ENCODE results near the gene MAPKAP1. TPM values are rescaled to one million over a fixed set of nuclear protein-coding genes. Genes with fewer than 3 reads are reported as not detected.

MAPKAP1 gene
- total RNA-seq, 1 donor from 2014 or later, result 66.5 TPM

DNA sequence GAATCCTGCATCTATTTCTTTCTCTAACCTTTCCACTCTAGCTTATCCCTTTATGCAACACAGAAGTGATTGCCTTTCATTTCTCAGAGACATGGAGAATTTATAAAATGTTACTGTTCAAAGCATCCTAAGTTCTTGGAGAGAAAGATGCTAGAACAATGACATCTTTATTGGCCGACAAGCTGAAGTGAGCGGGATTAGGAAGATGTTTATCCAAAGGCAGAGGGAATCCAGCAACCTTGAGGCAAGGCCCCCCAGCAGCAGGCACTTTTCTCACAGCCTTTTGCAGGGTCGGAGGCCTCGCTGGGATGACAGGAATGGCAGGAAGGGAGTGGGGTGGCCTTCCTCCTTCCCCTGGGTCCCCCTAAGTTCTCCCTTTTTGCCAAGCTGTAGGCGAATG is 240.6 kb downstream of the MAPKAP1 start:
- intact Hi-C loops (cut with micrococcal nuclease), result no loop called here

- intact Hi-C loops (cut with micrococcal nuclease), result no loop called here
Measured at GRCh38 chr9:125464591-125465385, 242.2 kb downstream of the MAPKAP1 start.

DNA sequence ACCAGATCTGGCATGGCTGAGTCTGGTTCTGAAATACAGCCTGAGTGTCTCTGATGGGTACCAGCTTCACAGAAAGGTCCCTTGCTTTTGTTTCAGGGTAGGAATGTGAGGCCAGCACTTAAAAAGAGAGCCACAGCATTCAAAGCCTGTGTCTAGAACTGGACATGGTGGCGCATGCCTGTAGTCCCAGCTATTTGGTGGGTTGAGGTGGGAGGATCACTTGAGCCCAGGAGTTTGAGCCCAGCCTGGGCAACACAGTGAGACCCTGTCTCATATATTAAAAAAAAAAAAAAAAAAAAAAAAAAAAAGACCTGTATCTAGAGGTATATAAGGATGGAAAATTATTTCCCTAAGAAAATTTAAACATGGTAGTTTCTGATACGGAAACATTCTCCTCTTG is 243.1 kb downstream of the MAPKAP1 start:
- intact Hi-C loops (cut with micrococcal nuclease), result no loop called here

- intact Hi-C loops (cut with micrococcal nuclease), result no loop called here
Measured at GRCh38 chr9:125462861-125463291, 244.1 kb downstream of the MAPKAP1 start.

- intact Hi-C loops (cut with micrococcal nuclease), result no loop called here
Measured at GRCh38 chr9:125461636-125462190, 245.3 kb downstream of the MAPKAP1 start.

DNA sequence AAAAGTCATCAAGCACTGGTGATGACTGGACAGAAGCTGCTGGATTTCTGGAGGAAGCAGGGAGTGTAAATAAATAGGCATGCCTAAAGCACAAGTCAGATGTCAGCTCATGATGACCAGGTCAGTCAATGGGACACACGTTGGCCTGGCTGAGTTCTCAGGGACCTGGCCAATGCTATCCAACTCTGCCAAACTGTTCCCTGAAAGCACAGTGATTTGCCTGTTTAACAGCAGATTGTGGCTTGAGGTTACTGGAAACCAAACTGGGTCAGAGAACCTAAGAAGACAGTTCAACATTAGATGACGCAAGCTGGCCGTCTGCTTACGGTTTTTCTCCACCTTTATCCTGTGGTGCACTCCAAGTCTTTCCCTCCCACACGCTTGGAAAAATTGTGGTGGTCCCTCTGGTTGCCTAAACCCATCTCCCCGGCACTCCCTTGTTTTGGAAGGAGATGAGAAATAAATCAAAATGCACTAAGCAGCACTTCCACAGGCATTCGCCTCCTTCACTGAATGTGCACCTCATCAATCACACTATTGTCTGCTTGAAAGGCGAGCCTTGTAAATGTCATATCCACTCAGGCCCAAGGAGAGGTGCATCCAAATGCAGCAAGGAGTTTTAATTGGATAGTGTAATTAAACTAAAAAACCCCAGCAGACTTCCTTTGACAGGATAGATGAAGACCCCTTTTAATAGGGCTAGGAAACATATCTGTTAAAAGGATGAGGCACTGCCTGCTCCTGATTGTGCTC is 245.9 kb downstream of the MAPKAP1 start:
- intact Hi-C loops (cut with micrococcal nuclease), result no loop called here

DNA sequence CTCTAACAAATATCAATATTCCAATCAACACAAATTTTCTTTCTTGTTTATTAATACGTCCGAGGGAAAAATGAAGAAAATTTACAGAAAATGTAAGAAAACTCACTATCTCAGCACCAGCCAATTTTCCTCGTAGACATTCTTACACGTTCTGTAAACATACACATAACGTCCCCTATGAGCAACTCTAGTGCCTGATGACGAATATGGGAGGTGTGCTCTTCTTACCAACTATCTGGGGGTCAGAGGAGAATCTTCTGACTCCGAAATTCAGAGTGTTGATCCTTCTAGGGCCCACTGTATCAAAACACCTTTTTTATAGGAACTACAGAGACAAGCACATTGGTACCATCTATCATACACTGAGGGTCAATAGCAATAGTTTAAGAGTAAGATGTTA is 246.7 kb downstream of the MAPKAP1 start:
- intact Hi-C loops (cut with micrococcal nuclease), result no loop called here

- intact Hi-C loops (cut with micrococcal nuclease), result no loop called here
Measured at GRCh38 chr9:125457357-125457756, 249.7 kb downstream of the MAPKAP1 start.

- intact Hi-C loops (cut with micrococcal nuclease), result no loop called here
Measured at GRCh38 chr9:125455876-125456275, 251.1 kb downstream of the MAPKAP1 start.

DNA sequence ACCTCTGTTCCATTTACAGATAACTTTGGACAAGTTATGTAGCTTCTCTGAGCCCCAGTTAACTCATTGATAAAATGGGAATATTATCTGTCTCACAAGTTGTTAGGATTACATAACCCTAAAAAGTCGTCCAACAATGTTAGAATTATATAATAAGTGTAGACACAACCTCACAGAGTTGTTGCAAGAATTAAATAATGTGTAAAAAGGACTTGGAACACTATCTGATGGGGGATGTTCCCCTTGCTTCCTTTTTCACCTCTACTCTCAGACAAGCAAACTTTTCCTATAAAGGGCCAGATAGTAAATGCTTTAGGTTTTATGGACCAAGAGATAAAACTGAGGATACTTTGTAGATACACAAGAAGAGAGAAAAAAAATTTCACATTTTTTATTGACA is 251.9 kb downstream of the MAPKAP1 start:
- intact Hi-C loops (cut with micrococcal nuclease), result no loop called here

DNA sequence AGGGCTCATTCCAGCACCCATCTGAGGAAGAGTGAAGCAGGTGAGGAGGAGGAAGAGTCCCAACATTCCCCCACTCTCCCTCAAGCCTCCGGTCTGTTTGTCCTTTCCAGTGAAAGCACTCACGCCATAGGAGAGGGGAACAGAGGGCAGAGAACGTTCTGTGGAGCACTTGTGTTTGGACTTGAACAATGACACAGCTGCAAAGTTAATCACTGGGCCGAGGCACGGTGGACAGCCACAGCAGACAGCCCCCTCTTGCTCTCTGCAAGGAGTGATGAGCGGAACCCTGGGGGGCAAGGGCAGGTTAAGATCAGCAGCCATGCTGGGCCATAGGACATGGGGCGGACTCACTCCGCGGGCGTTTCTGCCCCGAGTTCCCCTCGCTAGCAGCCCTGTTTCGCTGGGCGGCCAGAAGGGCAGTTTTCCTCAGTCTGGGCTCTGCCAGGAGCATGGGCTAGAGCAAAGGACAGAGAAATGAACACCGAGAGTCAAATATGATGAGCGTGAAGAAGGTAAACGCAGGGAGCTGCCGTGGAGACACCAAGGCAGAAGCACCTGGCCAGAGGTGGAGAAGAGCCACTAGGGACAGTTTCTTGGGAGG is 259.7 kb downstream of the MAPKAP1 start:
- intact Hi-C loops (cut with micrococcal nuclease), result no loop called here

DNA sequence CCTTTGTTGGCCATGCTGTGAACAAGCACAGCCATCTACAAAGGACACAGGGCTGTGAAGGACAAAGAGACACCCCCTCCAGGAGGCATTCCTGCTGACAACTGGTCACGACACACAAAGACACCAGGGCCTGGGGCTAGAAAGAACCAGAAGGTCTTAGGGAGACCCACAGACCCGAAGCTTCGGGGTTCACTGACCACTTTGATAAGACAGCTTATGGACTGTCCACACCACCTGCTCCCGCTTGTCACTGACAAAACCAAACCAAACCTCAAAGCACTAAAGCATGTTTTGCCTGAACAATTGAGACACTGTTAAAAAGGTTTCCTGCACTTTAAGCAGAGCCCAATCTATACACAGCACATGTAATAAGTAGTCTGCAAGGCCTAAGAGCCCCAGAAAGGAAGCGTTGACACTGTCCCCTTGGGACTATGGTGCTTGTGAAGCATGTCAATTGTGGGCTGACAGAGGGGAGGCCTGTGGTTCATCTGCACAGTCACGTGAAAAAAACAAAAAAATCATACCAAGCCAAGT is 260.4 kb downstream of the MAPKAP1 start:
- intact Hi-C loops (cut with micrococcal nuclease), result no loop called here

DNA sequence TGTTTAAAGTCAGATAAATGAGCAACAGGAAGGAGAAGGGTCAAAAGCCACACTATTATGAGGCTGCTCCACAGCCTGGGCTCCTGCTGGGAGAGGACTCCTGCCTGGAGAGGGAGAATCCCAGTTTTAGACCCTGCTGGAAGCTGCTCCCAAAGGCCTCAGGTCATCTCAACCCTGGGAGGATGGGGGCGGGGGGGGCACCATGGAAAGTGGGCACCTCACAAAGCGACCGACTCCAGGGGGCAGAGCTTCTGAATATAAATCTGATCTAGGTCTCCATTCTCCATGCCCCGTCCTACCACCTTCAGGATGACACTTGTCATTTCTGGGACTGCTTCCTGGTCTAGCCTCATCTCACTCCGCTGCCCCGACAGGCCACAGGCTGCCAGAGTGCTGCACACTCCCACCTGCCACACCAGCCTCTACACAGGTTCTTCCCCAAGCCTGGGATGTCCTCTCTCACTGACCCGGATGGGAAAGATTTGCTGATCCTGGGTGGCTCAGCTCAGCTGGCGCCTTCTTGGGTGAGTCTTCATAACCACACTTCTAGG is 262.0 kb downstream of the MAPKAP1 start:
- intact Hi-C loops (cut with micrococcal nuclease), result no loop called here

DNA sequence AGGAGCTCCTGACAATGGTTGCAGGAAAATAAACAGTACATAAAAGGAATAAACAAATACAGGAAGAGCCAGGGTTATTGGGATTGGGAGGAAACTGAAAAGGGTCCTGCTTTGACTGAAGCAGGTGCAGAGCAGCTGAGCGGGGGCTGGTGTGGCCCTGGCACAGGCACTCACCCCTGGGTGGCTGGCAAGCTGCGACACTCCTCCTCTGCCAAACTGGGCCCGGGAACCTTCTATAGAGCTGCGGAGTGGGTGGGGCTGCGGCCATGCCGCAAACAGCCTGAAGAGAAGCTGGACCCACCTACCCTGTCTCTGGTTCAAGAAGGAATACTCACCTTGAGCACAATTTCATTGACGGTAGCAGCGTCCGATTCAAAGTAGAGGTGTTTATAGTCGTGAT is 262.8 kb downstream of the MAPKAP1 start:
- intact Hi-C loops (cut with micrococcal nuclease), result no loop called here

DNA sequence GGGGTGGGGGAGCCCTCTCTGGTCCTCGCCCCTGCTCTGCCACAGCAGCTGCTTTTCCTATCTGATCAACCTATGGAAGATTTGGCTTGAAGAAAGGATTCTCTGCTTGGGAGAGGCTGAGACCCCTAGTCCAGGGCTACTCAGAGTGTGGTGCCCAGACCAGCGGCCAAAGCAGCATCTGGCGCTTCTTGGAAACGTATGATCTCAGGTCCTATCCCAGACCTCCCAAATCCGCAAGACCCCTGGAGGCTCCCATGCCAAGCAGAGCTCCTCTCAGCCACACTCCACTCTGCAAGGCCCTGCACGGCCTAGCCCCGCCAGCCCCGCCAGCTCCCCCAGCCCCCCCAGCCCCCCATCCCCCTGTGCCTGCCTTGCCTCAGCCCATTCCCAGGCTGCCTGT is 263.6 kb downstream of the MAPKAP1 start:
- intact Hi-C loops (cut with micrococcal nuclease), result no loop called here

- intact Hi-C loops (cut with micrococcal nuclease), result no loop called here
Measured at GRCh38 chr9:125442452-125442851, 264.6 kb downstream of the MAPKAP1 start.

- intact Hi-C loops (cut with micrococcal nuclease), result no loop called here
Measured at GRCh38 chr9:125440411-125440810, 266.6 kb downstream of the MAPKAP1 start.

- intact Hi-C loops (cut with micrococcal nuclease), result no loop called here
Measured at GRCh38 chr9:125439434-125440272, 267.4 kb downstream of the MAPKAP1 start.

- intact Hi-C loops (cut with micrococcal nuclease), result no loop called here
Measured at GRCh38 chr9:125438506-125439433, 268.2 kb downstream of the MAPKAP1 start.

Measured in T-helper 2 cell treated with Interferon-gamma antibody and Interleukin-4, amounts not matched to agents 100 ng/mL and 5 ng/mL, for 36 hours (primary cell).